ENCODE measurements around the gene SLC22A3.

SLC22A3 gene

DNA sequence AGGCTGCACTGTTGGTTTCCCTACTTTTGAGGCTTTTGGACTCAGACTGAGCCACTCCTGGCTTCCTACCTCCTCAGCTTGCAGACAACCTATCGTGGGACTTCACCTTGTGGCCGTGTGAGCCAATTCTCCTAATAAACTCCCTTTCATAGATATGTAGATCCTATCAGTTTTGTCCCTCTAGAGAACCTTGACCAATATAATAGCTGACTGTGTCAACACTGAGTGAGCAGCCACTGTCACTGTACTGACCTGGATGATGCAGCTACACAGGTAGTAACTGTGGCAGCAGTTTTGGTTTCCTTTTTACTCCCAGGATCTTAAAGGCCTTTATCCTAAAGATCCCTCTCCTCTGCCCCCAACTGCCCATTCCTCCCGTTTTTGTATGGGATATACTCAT is 70.2 kb downstream of the SLC22A3 start:
- no peak for DNase-seq

DNA sequence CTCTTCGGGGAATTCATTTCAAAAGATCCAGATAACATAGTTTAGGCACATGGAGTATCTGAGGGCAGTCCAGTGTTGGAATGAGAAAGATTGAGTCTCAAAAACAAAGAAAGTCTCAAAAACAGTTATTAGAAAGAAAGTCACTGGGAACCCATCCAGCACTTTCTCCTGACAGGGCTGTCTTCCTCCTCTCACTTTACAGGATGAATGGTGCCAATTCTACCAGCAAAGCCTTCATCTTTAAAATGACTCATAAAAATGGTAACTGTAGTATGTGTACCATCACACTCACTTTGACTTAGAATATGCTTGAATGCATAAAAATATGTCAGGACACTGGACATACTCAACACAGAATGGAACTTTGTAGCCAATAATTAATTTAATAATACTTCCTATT is 71.3 kb downstream of the SLC22A3 start:
- DNase-seq: no peak

- no peak for DNase-seq
Observed at GRCh38 chr6:160420253-160420968, 72.2 kb downstream of the SLC22A3 start.

- no peak for DNase-seq
Observed at GRCh38 chr6:160420969-160421556, 72.9 kb downstream of the SLC22A3 start.

GRCh38 chr6:160421854-160422253 is 73.7 kb downstream of the SLC22A3 start:
- no peak for DNase-seq

DNA sequence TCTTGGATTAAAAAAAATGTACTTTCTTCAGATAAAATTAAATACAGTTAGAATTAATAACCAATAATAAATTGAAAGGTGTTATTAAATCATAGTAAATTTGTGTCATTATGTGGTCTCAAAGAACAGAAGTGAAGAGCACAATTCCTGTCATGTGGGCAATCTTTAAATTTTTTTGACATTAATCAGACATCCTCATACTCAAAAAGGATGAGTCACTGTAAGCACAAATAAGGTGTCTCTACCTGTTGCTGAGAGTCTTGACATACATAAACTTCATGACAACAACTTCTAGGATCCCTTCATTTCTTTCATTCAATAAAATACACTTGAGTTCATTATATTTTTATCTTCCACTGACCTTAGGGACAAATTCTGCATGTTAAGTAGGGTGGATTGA is 76.1 kb downstream of the SLC22A3 start:
- no peak for DNase-seq

- DNase-seq: no peak
Observed at GRCh38 chr6:160426136-160426535, 78.0 kb downstream of the SLC22A3 start.

- DNase-seq: no peak
Observed at GRCh38 chr6:160427312-160428068, 79.3 kb downstream of the SLC22A3 start.

- DNase-seq: no peak
Observed at GRCh38 chr6:160428069-160428430, 79.9 kb downstream of the SLC22A3 start.

DNA sequence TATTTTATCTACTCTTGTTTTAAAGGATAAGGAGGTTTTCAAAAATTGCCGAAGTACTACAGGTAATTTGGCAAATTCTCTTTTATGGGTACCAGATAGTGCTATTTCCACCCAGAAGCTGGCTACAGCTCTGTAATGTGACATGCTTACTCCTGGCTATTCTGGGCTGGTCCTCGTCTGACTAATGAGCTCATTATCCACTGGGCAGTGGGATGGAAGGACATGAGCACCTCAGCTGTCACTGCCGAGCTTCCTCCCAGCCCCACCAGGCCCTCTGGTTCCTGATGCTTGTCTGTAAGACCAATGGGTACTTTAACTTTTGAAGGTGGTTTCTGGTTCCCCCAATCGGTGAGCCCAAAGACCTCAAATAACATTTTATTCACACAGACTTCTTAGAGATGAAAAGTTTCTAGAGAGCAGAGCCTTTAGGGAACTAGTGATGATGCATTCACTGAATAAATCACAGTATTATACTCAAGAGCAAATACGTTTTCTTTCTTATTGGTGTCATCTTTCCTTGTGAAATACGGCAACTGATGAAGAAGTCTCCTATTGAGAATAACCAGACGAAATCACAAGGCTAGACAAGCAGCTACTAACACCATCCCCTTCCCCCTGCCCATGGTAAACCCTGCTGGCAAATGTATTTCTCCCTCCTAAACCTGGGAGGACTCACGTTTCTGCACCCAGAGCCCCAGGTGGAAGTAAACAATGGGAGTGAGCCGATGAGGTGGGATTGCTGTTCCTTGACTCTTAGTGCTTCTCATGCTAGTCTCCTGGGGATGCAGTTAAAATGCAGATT is 80.8 kb downstream of the SLC22A3 start:
- DNase-seq: no peak

DNA sequence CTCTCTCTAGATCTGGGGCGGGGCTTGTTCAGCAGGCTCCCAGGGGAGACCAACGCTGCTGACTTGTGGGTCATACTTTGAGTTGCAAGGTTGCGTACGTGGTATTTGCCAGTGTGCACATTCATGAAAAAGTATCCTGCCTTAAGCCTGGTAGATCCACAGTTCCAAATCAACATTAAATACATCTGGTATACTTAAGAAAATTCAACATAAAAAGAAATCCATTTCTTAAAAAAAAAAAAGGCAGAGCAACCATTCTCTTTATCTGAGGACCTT is 81.4 kb downstream of the SLC22A3 start:
- no peak for DNase-seq

DNA sequence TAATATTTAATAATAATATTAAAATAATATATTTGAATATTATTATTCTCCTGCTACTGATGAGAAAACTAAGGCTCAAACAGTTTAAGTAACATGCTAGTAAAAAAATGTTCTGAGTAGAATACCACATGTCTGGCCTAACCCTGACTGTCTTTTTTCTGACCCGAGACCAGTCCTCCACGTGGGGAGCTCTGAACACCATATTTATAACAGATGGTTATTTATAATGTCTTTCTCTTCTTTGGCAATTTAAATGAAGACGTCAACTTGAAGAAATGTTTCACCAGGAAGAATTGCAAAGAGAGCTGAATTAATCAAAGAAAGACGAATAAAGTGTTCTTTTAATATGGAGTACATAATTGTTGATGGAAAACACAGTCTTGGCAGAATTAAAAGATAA is 82.0 kb downstream of the SLC22A3 start:
- DNase-seq: no peak

DNA sequence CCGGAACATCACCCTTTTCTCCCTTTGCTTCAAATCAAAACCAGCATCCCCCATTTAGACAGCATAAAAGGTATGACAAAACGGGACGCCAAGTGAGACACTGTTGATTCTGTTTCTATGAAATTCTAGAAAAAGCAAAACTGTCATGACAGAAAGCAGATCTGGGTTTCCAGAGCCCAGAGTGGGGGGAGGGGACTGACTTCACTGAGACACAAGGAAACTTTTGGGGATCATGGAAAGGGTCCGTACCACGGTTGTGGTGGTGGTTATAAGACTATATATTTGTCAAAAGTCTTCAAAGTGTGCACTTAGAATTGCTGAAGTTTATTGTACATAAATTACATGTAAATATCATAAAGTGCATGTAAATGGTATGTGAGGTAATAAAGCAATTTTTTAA is 82.6 kb downstream of the SLC22A3 start:
- no peak for DNase-seq

DNA sequence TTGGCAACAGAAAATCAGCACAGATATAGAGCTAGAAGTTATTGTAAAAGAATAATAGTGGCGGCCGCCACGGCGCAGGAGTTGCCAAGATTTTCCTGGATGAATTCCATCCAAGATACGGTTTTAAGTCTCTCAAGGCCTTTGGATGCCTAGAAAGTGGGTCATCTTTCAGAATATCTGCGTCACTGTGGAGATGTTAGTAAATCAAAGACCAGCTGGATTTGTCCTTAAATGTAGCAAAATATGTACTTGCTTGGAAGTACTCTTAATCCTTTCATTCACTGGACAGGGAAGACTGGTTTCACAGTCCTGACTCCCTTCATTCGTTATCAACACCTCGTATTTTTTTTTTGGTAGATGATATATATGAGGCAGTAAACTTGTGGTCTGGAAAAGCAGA is 83.0 kb downstream of the SLC22A3 start:
- no peak for DNase-seq

GRCh38 chr6:160431791-160432404 is 83.7 kb downstream of the SLC22A3 start:
- no peak for DNase-seq

DNA sequence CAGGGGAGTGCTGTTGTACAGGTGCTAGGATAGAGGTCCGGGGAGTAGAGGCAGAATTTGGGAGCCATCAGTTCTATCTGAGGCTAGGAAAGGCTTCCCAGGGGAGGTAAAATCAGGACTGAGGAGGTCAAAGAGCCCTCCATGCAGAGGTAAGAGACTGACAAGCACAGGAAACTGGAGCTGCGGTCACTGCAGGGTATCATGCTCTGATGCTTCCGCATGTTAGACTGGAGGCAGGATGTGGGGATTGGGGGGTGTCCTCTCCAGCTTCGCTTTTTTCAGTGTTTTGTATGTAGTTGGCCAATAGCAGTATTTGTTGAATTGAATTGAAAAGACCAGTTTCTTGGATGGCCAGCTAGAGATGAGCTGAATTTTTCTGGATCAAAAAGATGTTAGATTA is 87.8 kb downstream of the SLC22A3 start:
- DNase-seq: no peak

DNA sequence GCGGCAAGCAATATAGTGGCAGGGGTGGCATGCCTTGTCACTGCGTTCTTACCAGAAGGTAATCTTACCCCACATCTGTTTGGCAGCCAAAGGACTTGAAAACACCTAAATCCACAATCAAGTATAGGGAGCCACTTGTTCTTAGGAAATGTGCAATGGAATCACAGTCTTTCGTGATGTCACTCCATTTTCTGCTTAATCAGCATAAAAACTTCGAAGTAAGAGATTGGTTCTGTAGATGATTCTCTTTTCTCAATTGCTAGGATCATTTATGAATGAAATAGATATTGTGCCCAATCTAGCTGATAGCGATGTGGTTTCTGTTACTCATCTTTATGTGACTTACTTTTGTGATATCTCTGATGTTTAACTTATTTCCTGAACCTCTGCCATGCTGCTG is 89.0 kb downstream of the SLC22A3 start:
- no peak for DNase-seq

- DNase-seq: no peak
Observed at GRCh38 chr6:160437775-160438174, 89.6 kb downstream of the SLC22A3 start.

DNA sequence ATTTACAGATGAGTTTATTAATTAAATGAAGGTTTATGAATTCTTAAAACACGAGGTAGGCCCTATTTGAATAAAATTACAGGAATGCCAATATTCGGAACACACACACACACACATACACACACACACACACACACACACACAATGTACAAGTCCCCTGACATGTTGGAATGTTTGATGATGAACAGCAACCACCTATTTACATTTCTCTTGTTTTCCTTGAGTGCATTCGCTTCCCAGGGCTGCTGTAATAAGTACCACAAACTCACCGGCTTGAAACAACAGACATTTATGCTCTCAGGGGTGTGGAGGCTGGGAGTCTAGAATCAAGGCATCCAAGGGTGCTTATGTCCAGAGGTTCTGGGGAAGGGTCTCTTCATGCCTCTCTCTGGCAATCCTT is 90.3 kb downstream of the SLC22A3 start:
- no peak for DNase-seq

- no peak for DNase-seq
Observed at GRCh38 chr6:160439751-160440150, 91.6 kb downstream of the SLC22A3 start.

DNA sequence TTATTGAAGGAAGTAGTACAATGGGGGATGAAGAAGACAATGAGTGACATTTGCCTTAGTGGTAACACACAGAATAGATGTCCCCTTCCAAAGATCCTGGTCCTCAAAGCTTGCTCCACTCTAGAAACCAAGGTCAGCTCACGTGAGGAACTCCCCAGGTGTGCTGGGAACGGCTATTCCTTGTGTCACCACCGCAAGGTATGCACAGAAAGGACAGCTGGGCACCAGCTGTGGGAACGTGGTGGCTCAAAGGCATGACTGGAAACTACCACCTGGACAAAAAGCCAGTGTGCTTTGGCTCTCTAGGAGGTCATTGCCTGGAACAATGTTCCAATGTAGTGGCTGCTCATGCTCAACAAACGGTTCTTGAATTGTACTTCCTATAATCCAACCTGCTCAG is 94.0 kb downstream of the SLC22A3 start:
- DNase-seq: no peak

GRCh38 chr6:160445130-160445529 is 97.0 kb downstream of the SLC22A3 start:
- DNase-seq: no peak

DNA sequence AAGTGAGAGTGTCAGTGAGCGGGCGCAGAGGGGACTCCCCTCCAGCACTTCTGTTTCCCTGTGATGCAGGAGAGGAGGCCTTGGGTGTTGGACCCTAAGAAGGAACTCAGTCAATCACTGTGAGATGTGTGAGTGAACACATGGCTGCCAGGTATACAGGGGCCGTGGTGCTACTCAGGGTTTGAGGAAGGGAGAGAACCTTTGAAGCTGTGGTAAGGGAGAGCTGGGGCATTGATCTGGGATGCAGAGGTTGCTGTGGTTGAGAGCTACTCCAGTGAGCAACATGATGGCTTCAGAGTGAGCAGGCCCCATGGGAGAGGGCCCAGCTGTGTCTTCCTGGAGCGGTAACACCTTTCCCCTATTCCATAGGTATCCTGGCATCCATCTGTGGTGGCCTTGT is 99.2 kb downstream of the SLC22A3 start:
- DNase-seq: no peak
